Measurements from ENCODE around the gene PELI1. TPM values are rescaled to one million over a fixed set of nuclear protein-coding genes. Genes with fewer than 3 reads are reported as not detected.
A peak's percentile ranks its signal among the peaks of the same experiment; 100 is the strongest.

Gene PELI1
- total RNA-seq, 3 donors from 2014 or later (not counting 1 experiment from before 2014, with no cell fraction given): 42.3 to 141 (median 65.0) TPM

DNA sequence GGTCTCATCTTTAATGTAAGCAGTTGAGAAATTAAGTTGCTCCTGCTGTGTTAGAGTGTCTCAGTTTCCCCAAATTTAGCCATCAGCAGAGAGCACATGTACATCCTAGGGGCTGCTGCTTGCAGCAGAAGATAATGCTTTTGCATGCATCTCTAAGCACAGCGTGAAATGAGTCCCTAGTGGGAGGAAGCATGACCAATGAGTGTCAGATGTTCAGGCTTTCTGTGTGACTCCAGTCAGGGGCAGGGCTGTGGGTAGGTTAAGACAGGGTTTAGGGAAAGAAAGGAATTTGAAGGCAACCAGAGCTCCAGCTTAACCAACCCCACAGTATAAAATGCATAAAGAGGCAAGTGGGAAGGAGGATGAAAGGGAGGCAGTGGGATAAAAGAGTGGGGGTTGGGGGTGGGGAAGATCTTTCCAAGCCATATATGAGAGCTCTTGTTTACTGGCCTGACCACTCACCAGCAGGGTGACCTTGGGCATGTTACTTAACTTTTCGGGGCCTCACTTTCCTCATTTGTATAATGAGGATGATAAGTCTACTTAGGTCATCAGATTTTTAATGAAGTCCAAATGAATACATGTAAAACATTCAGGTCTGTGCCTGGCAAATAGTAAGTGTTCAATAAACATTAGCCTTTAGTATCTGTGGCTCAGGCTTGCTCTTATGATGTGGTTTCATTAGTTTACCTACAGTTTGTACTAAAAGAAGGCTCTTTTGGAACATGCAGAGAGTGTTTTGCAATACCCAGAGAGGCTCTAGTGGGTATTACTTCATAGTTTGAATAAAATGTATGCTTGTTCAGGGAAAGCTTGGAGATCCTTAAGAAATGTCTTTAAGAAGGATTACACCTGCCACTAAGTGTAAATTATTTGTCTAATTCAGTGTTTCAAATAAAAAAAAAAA, 42.7 kb upstream of the PELI1 start:
- WGBS (ENCODE audit: insufficient coverage): 79% methylated on average over 2 of the region's 2 CpGs
- Mint-ChIP-seq H3K4me1 (peaks cover 0 to 1% of the 10 kb centered on the region in 2 donors), H3K36me3 (no peaks in the 10 kb centered on the region), H3K27ac (no peak overlapping the region), H3K4me3 (no peak overlapping the region), H3K27me3 (ENCODE audit: low read depth in 2 of 2) (peaks cover 4 to 22% of the 10 kb centered on the region in 2 donors), H3K9me3 (no peaks in the 10 kb centered on the region)
- intact Hi-C loops (cut with micrococcal nuclease): no loop called here
- no peaks in the 10 kb centered on the region for H3K9me3 ChIP-seq (ENCODE audit: control insufficient read depth, insufficient read depth, low read length)
- H3K4me3 ChIP-seq (ENCODE audit: low read length): no peak overlapping the region
- DNase-seq (no peak), ATAC-seq (no peak)
- no peak overlapping the region for H3K27ac ChIP-seq (ENCODE audit: low read length)
- H3K27me3 ChIP-seq (ENCODE audit: control insufficient read depth, insufficient read depth, low read length): no peaks in the 10 kb centered on the region
- H3K36me3 ChIP-seq (ENCODE audit: control insufficient read depth, insufficient read depth, low read length): no peaks in the 10 kb centered on the region
- no peak for TF ChIP-seq CTCF (IDR thresholded peaks at IDR 0.05)
- no peaks in the 10 kb centered on the region for H3K4me1 ChIP-seq (ENCODE audit: control insufficient read depth, insufficient read depth, low read length)

- Mint-ChIP-seq H3K27me3 (ENCODE audit: low read depth in 2 of 2) (peaks cover 4 to 14% of the 10 kb centered on the region in 2 donors), H3K36me3 (no peaks in the 10 kb centered on the region), H3K4me3 (no peak overlapping the region), H3K9me3 (no peaks in the 10 kb centered on the region), H3K27ac (no peak overlapping the region), H3K4me1 (no peaks in the 10 kb centered on the region)
- H3K27ac ChIP-seq (ENCODE audit: low read length): no peak overlapping the region
- no peak for ATAC-seq
- H3K36me3 ChIP-seq (ENCODE audit: control insufficient read depth, insufficient read depth, low read length): no peaks in the 10 kb centered on the region
- peak in 1 of 2 donors; percentile 11 for DNase-seq
- TF ChIP-seq CTCF (IDR thresholded peaks at IDR 0.05): no peak
- intact Hi-C loops (cut with micrococcal nuclease): no loop called here
- H3K27me3 ChIP-seq (ENCODE audit: control insufficient read depth, insufficient read depth, low read length): no peaks in the 10 kb centered on the region
- no peaks in the 10 kb centered on the region for H3K4me1 ChIP-seq (ENCODE audit: control insufficient read depth, insufficient read depth, low read length)
- no peak overlapping the region for H3K4me3 ChIP-seq (ENCODE audit: low read length)
- H3K9me3 ChIP-seq (ENCODE audit: control insufficient read depth, insufficient read depth, low read length): no peaks in the 10 kb centered on the region
- 89% methylated on average over 3 of the region's 10 CpGs for WGBS (ENCODE audit: insufficient coverage)
Measured at GRCh38 chr2:64179582-64180321, 35.5 kb upstream of the PELI1 start.

- H3K36me3 Mint-ChIP-seq: no peaks in the 10 kb centered on the region
- ATAC-seq (no peak), DNase-seq (no peak)
- Histone ChIP-seq H3K4me1 (ENCODE audit: control insufficient read depth, insufficient read depth, low read length) (no peaks in the 10 kb centered on the region), H3K36me3 (ENCODE audit: control insufficient read depth, insufficient read depth, low read length) (no peaks in the 10 kb centered on the region), H3K4me3 (ENCODE audit: low read length) (no peak overlapping the region), H3K27ac (ENCODE audit: low read length) (no peak overlapping the region), H3K27me3 (ENCODE audit: control insufficient read depth, insufficient read depth, low read length) (no peaks in the 10 kb centered on the region), H3K9me3 (ENCODE audit: control insufficient read depth, insufficient read depth, low read length) (no peaks in the 10 kb centered on the region)
- H3K9me3 Mint-ChIP-seq: no peaks in the 10 kb centered on the region
- peaks cover 0 to 7% of the 10 kb centered on the region in 2 donors for H3K27me3 Mint-ChIP-seq (ENCODE audit: low read depth in 2 of 2)
- intact Hi-C loops (cut with micrococcal nuclease): no loop called here
- H3K27ac Mint-ChIP-seq: no peak overlapping the region
- WGBS (ENCODE audit: insufficient coverage): 82% methylated on average over 1 of the region's 1 CpG
- TF ChIP-seq CTCF (IDR thresholded peaks at IDR 0.05): no peak
- no peak overlapping the region for H3K4me3 Mint-ChIP-seq
- H3K4me1 Mint-ChIP-seq: no peaks in the 10 kb centered on the region
Measured at GRCh38 chr2:64177315-64177714, 33.1 kb upstream of the PELI1 start.
